Neutrophil (primary cell): ENCODE data around the gene SLC29A1.
"Not testable (repeated sequence)": the region's sequence is repeated elsewhere in the genome, so short reads cannot be mapped to it uniquely, and the experiment has no call there.

Experiments
- H3K27ac ChIP-seq: fragments of 200-600 bp; sonication (generic); 2 replicates; pipeline ENCODE4 v1.5.1; 2016; ENCODE audit warnings: mild to moderate bottlenecking, moderate library complexity
- H3K27me3 ChIP-seq: fragments of 200-600 bp; sonication (generic); 2 replicates; pipeline ENCODE4 v1.6.0; 2016; ENCODE audit warnings: mild to moderate bottlenecking
- H3K36me3 ChIP-seq: fragments of 200-600 bp; sonication (generic); 2 replicates; pipeline ENCODE4 v1.5.1; 2017
- H3K4me1 ChIP-seq, 2 experiments: fragments of 200-600 bp in 1 of 2; sonication (generic) in 1 of 2; 1 replicate in 1 of 2; 2 replicates in 1 of 2; pipeline versions ENCODE4 v1.5.1 to v1.6.1; 2013 to 2016; ENCODE audit warnings: low read depth in 1 of 2, low read length in 1 of 2, mild to moderate bottlenecking in 1 of 2, moderate library complexity in 1 of 2; ENCODE audit not compliant: control insufficient read depth in 1 of 2, insufficient read depth in 1 of 2
- H3K4me3 ChIP-seq, 2 experiments: fragments of 200-600 bp in 1 of 2; sonication (generic) in 1 of 2; 1 replicate in 1 of 2; 2 replicates in 1 of 2; pipeline ENCODE4 v1.5.1; 2013 to 2016; ENCODE audit warnings: low read depth in 1 of 2, low read length in 1 of 2, mild to moderate bottlenecking in 1 of 2, moderate library complexity in 1 of 2
- H3K9me3 ChIP-seq: fragments of 200-600 bp; sonication (generic); 2 replicates; pipeline ENCODE4 v1.5.1; 2016
- CTCF ChIP-seq: fragments of 200-600 bp; sonication (generic); IDR thresholded peaks from 2 replicates; pipeline ENCODE4 v1.5.1; 2016; ENCODE audit warnings: antibody characterized with exemption

The SLC29A1 gene

GRCh38 chr6:44229376-44230033, 6.1 kb downstream of the SLC29A1 start:
- Histone ChIP-seq H3K4me3 (no peak overlapping the region), H3K27ac (no peak overlapping the region), H3K9me3 (no peaks in the 10 kb centered on the region), H3K4me1 (peaks cover 58 to 62% of the 10 kb centered on the region in 2 experiments), H3K27me3 (no peaks in the 10 kb centered on the region), H3K36me3 (no peaks in the 10 kb centered on the region)
- no peak for TF ChIP-seq CTCF

- H3K4me1 ChIP-seq: peaks cover 61 to 65% of the 10 kb centered on the region in 2 experiments
These were observed 6.8 kb downstream of the SLC29A1 start for GRCh38 chr6:44230034-44230675.

GRCh38 chr6:44231426-44231825, 8.0 kb downstream of the SLC29A1 start:
- H3K4me3 ChIP-seq, H3K36me3 ChIP-seq, H3K27me3 ChIP-seq, H3K27ac ChIP-seq, H3K9me3 ChIP-seq: not testable (repeated sequence)
- peaks cover 63 to 67% of the 10 kb centered on the region in 2 experiments for H3K4me1 ChIP-seq

More at GRCh38 chr6:44230034-44230675, 6.8 kb downstream of the SLC29A1 start:
- no peaks in the 10 kb centered on the region for H3K9me3 ChIP-seq
- no peak overlapping the region for H3K4me3 ChIP-seq
- no peaks in the 10 kb centered on the region for H3K27me3 ChIP-seq
- H3K36me3 ChIP-seq: no peaks in the 10 kb centered on the region
- no peak overlapping the region for H3K27ac ChIP-seq
- no peak for TF ChIP-seq CTCF

GRCh38 chr6:44232676-44233566, 9.5 kb downstream of the SLC29A1 start:
- no peak for TF ChIP-seq CTCF
- peak overlapping the region; percentile 31 for H3K27ac ChIP-seq
- no peaks in the 10 kb centered on the region for H3K27me3 ChIP-seq
- H3K9me3 ChIP-seq: no peaks in the 10 kb centered on the region
- no peak overlapping the region for H3K4me3 ChIP-seq
- peaks cover 72 to 73% of the 10 kb centered on the region in 2 experiments for H3K4me1 ChIP-seq
- no peaks in the 10 kb centered on the region for H3K36me3 ChIP-seq

GRCh38 chr6:44233567-44234100, 10.2 kb downstream of the SLC29A1 start:
- Histone ChIP-seq H3K9me3 (no peaks in the 10 kb centered on the region), H3K27ac (peak overlapping the region; percentile 31), H3K4me3 (no peak overlapping the region), H3K27me3 (no peaks in the 10 kb centered on the region), H3K4me1 (peaks cover 75 to 76% of the 10 kb centered on the region in 2 experiments), H3K36me3 (no peaks in the 10 kb centered on the region)
- no peak for TF ChIP-seq CTCF
